K562 (cell line): ENCODE results near the gene ZNF502. TPM values are rescaled to one million over a fixed set of nuclear protein-coding genes. Genes with fewer than 3 reads are reported as not detected.

Experiments used
- ARNT ChIP-seq, 2 experiments: fragments of 450-650 bp; IDR thresholded peaks; 2 replicates each; pipeline ENCODE4 v1.6.1; 2016; ENCODE audit warnings: mild to moderate bottlenecking in 1 of 2
- CHD7 ChIP-seq: fragments of 200-600 bp; sonication (generic); IDR thresholded peaks from one replicate; pipeline ENCODE4 v1.6.1; 2012; ENCODE audit warnings: mild to moderate bottlenecking, low read depth, low read length, inconsistent platforms
- DMBX1 ChIP-seq: fragments of 250-450 bp; sonication (Bioruptor Pico); IDR thresholded peaks from 2 replicates; pipeline ENCODE4 v1.8.0; 2022; ENCODE audit warnings: inconsistent platforms, mild to moderate bottlenecking, moderate library complexity, borderline replicate concordance
- FOXP1 ChIP-seq: sonication (generic); formaldehyde crosslinking; IDR thresholded peaks from 2 replicates; pipeline ENCODE4 v1.8.0; 2022; ENCODE audit warnings: mild to moderate bottlenecking, missing genetic modification reagents
- KAT8 ChIP-seq: fragments of 450-650 bp; IDR thresholded peaks from 2 replicates; pipeline ENCODE4 v1.6.1; 2016; ENCODE audit warnings: low read depth, mild to moderate bottlenecking
- KLF1 ChIP-seq: fragments of 450-650 bp; IDR thresholded peaks from 2 replicates; pipeline ENCODE4 v1.6.1; 2016; ENCODE audit warnings: missing genetic modification characterization, missing compliant biosample characterization
- LCOR ChIP-seq: sonication (generic); formaldehyde crosslinking; IDR thresholded peaks from 2 replicates; pipeline ENCODE4 v1.8.0; 2022; ENCODE audit warnings: mild to moderate bottlenecking, missing genetic modification reagents
- NFXL1 ChIP-seq: fragments of 450-650 bp; formaldehyde crosslinking; IDR thresholded peaks from 2 replicates; pipeline ENCODE4 v1.4.0; 2021; ENCODE audit warnings: mild to moderate bottlenecking
- POU5F1 ChIP-seq: fragments of 150-350 bp; IDR thresholded peaks from 2 replicates; pipeline ENCODE4 v1.6.1; 2014; ENCODE audit warnings: borderline replicate concordance, low read length, low read depth, mild to moderate bottlenecking; ENCODE audit not compliant: partially characterized antibody
- RBM14 ChIP-seq: fragments of 200-400 bp; formaldehyde crosslinking; IDR thresholded peaks from 2 replicates; pipeline ENCODE4 v1.6.1; 2018; ENCODE audit warnings: low read depth, mild to moderate bottlenecking, low read length, moderate library complexity, borderline replicate concordance; ENCODE audit not compliant: insufficient read depth
- TAF1 ChIP-seq: IDR thresholded peaks from 2 replicates; pipeline ENCODE4 v1.6.1; 2011; ENCODE audit warnings: mild to moderate bottlenecking, low read length, moderate library complexity; ENCODE audit not compliant: insufficient read depth, control insufficient read depth, severe bottlenecking; ENCODE audit errors: extremely low read depth
- ZBTB2 ChIP-seq: fragments of 450-650 bp; IDR thresholded peaks from 2 replicates; pipeline ENCODE4 v1.6.1; 2016; ENCODE audit warnings: antibody characterized with exemption
- ZC3H8 ChIP-seq: fragments of 450-650 bp; IDR thresholded peaks from 2 replicates; pipeline ENCODE4 v1.6.1; 2017
- ZNF134 ChIP-seq: fragments of 250-450 bp; sonication (Bioruptor Pico); conservative IDR thresholded peaks from 2 replicates; pipeline ENCODE4 v1.4.0; 2020
- ZNF583 ChIP-seq: fragments of 250-450 bp; sonication (Bioruptor Pico); IDR thresholded peaks from 2 replicates; pipeline ENCODE4 v1.4.0; 2020
- ZNF76 ChIP-seq: fragments of 250-450 bp; sonication (Bioruptor Pico); IDR thresholded peaks from 2 replicates; pipeline ENCODE4 v1.4.0; 2020; ENCODE audit warnings: mild to moderate bottlenecking, moderate library complexity, borderline replicate concordance
- polyA plus RNA-seq, 8 experiments: library from polyadenylated mRNA; depleted of rRNA in 4 of 8; stranded (reverse) in 5 of 8; unstranded in 3 of 8; fragments of >200 nt; fragmentation: Nextera tagmentation in 2 of 8; fragmentation: Illumina TruSeq in 1 of 8; extraction: Ambion mirVana in 2 of 8; extraction: Trizol in 1 of 8; gene quantifications; 2 replicates each; pipeline versions ENCODE4 v1.2.1 to v1.2.3, GENCODE V29; 2011 to 2014; ENCODE audit warnings: inconsistent platforms in 1 of 8, missing spikeins in 1 of 8
- total RNA-seq, 7 experiments: library from RNA; depleted of rRNA in 6 of 7; stranded (reverse); fragments of >200 nt in 6 of 7; fragmentation: Illumina TruSeq in 2 of 7; extraction: Trizol in 2 of 7; gene quantifications; 2 replicates each; pipeline versions ENCODE4 v1.2.1 to v1.2.3, GENCODE V29; 2011 to 2021; ENCODE audit warnings: low replicate concordance in 1 of 7

Gene ZNF502
- total and polyA plus RNA-seq, 9 of the 15 experiments (the other 6 are each of a cell fraction or from before 2014, with no cell fraction given) = 0.38 to 0.98 (median 0.67) TPM

- no peak for TF ChIP-seq NFXL1
- TF ChIP-seq ZNF583 = no peak
- no peak for TF ChIP-seq CHD7
- peak; percentile 99 for TF ChIP-seq LCOR
- no peak for TF ChIP-seq ZNF76
- peak; percentile 55; the same call in 1 of the 2 replicates for TF ChIP-seq KLF1 (tag)
- peak; percentile 71; the same call in 1 of the 2 replicates for TF ChIP-seq DMBX1
- peak; percentile 92 for TF ChIP-seq FOXP1 (CRISPR knock-in tag)
- TF ChIP-seq TAF1 = peak; percentile 91
- peak in 1 of 2 experiments; percentile 19; a peak in 1 of 4 replicates for TF ChIP-seq ARNT (IDR thresholded peaks at IDR 0.05)
- TF ChIP-seq POU5F1 = no peak
- no peak; the same call in 1 of the 2 replicates for TF ChIP-seq ZC3H8
- no peak for TF ChIP-seq RBM14
- peak; percentile 79 for TF ChIP-seq ZBTB2
- no peak for TF ChIP-seq ZNF134 (CRISPR knock-in tag)
- TF ChIP-seq KAT8 = 0 out of 2 replicates have a peak, but pooled peaks have one; percentile 9
These were observed 49.1 kb downstream of the ZNF502 start, which contains the start of the genes KIAA1143 and KIF15 (continued) for GRCh38 chr3:44761424-44762169.
